ENCODE data around the gene SPON1.

DNA sequence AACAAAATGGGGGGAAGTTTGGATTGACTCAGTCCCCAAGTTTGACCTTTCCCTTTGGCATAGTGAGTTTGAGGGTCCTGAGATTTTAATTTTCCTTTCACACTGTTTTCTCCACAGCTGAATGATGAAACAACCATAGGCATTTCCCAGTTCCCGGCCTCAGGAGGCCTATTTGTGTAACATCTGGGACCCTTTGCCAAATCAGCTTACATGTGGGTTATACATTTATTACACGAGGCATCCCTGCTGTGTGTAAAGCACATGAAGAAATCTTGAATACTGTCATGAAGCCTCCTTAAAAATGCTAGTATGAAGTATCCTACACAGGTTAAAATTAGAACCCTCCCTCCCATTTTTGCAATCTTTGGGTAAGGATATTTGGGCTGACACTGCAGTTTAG, 44.6 kb upstream of the SPON1 start:
- no peak for TF ChIP-seq CTCF (IDR thresholded peaks at IDR 0.05)
- no peak for TF ChIP-seq ZFX (IDR thresholded peaks at IDR 0.05; ENCODE audit: borderline replicate concordance)
